GM18508 (cell line): ENCODE data around the gene INPP5A.
"Not testable (repeated sequence)": the region's sequence is repeated elsewhere in the genome, so short reads cannot be mapped to it uniquely, and the experiment has no call there.

Source experiments
- ATAC-seq: cut with Tn5 transposase; IDR thresholded peaks from one replicate; pipeline ENCODE4 v1.9.1; 2021; ENCODE audit warnings: moderate number of reproducible peaks; ENCODE audit not compliant: insufficient read depth, unreplicated experiment

The INPP5A gene

GRCh38 chr10:132784866-132785722, 247.5 kb downstream of the INPP5A start:
- no peak for ATAC-seq

DNA sequence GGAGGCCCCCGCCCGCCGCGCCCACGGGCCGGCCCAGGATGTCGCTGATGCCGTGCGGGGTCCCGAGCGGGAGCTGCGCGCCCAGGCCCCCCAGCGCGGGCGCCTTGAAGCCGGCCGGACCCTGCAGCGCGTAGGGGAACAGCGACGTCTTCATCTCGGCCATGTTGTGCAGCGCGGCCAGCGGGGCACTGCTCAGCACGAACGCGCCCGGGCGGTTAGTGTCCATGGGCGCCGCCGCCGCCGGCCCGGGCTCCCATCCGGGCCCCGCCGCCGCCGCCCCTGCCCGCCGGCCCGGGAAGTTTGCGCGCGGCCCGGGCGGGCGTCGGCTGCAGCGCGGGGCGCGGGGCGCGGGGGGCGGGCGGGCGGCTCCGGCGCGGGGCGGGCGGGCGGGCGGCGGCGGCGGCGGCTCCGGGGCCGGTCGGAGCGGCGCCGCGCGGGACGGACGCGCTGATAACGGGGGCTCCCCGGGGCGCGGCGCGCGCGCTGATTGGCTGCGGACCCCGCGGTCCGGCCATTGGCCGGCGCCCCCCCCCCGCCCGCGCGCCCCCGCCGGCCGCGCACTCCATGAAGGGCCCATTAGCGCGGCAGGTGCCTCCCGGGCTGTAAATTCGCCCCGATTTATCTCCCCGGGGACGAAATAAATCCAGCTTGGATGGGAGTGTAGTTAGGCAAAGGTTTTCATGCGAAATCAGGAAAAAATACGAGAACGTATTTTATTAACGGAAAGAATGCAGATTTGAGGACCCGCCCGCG, 248.3 kb downstream of the INPP5A start, which contains the start of gene NKX6-2:
Gene NKX6-2 (minus strand): TSS at position 425 of the 753 bp plus-strand sequence. CDS start 199 bp downstream, at position 226.
- ATAC-seq = no peak

DNA sequence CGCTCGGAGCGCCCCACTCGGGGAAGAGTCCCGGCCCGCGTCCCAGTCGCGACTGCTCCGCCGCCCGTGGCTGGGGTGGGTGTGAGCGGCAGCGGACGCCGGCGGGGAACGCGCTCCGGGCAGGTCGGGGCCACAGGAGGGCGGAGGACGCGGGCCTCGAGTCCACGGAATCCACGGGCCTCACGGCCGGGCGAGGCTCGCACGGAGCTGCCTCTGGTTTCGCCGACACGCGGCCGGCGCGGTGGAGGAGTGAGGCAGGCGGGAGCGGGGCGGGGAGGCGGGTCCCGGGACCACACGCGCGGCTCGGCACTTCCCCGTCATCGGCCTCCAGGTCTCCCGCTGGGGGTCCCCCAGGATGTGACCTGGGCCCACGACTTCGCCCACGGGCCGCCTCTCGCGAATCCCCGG, 248.9 kb downstream of the INPP5A start:
- no peak for ATAC-seq

- no peak for ATAC-seq
Observed at GRCh38 chr10:132786884-132787494, 249.4 kb downstream of the INPP5A start.

GRCh38 chr10:132787495-132788179, 250.1 kb downstream of the INPP5A start:
- no peak for ATAC-seq

DNA sequence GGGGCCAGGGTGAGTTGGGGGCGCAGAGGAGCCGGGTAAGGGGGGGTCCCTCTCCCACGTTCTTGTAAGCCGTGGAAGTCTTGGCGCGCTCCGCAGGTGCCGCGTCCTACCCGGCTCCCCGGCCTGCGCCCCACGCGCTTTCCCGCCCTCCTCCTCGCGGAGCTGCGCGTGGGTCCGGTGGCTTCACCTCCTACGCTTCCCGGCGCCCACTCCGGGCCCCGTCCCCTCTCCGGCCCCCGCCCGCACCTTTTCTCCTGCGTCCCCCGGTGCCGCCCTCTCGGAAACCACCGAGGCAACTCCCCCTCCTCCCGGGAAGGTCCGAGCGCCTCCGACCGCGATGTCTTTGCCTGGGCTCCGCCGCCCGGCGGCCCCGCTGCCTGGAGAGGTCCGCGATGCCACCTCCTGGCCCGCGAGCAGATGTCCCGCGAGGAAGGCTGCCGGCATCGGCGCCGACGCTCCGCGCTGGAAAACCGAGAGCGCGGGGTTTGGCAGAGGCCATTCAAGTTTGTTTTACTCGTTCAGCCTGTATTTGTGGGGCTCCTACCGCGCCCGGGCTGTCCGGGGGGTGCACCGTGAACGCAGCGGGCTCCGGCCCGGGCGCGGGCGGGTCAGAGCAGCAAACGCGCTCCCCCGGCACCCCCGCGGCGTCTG, 250.7 kb downstream of the INPP5A start:
- ATAC-seq = no peak

- ATAC-seq = no peak
Observed at GRCh38 chr10:132788831-132789219, 251.2 kb downstream of the INPP5A start.

DNA sequence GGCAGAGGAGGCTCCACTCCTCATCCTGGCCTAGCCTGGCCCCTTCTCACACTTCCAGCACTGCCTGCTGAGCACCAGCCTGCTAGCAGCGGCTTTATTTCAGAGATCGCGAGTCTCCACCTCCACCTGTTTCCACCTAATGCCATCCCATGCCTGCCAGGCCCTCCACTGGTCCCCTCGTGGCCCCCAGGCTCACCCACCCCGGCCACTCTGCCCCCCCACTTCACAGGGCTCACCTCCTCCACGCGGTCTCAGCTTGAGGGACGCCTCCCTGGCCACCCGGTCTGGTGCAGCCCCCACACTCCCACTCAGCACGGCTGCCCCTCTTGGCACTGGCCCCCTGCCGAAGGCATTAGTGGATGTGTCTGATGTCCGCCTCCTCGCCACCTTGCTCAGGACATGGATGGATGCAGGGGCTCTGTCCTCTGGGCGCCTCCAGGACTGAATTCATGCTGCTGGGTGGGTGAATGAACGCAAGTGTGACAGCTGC, 252.1 kb downstream of the INPP5A start:
- ATAC-seq = no peak

- no peak for ATAC-seq
Observed at GRCh38 chr10:132790470-132790869, 252.9 kb downstream of the INPP5A start.

- no peak for ATAC-seq
Observed at GRCh38 chr10:132790934-132791829, 253.6 kb downstream of the INPP5A start.

DNA sequence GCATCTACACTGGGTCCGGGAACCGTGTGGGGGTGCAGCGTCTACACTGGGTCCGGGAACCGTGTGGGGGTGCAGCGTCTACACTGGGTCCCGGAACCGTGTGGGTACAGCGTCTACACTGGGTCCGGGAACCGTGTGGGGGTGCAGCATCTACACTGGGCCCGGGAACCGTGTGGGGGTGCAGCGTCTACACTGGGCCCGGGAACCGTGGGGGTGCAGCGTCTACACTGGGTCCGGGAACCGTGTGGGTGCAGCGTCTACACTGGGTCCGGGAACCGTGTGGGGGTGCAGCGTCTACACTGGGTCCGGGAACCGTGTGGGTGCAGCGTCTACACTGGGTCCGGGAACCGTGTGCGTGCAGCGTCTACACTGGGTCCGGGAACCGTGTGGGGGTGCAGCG, 254.5 kb downstream of the INPP5A start:
- not testable (repeated sequence) for ATAC-seq

- no peak for ATAC-seq
Observed at GRCh38 chr10:132792796-132793195, 255.2 kb downstream of the INPP5A start.

- no peak for ATAC-seq
Observed at GRCh38 chr10:132793213-132793612, 255.6 kb downstream of the INPP5A start.

GRCh38 chr10:132793871-132794849, 256.6 kb downstream of the INPP5A start:
- no peak for ATAC-seq

DNA sequence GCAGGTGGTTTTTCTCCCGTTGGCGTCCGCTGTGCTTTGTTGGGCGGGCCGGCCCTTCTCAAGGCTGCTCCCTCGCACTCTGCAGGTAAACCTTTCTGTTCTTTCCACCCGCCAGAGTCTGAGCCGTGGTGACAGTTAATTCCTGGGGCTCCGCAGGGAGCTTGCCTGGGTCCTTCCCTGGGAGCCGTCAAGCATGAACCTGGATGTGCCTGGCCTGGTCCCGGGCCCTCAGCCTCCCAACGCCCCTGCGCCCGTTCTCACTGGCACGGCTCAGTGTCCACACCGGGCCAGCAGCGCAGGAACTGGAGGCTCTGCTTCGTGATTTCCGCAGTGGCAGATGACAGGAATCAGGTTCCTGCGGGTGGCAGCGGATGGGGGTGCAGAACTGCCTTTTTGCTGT, 259.3 kb downstream of the INPP5A start:
- ATAC-seq = no peak

GRCh38 chr10:132797986-132798385, 260.4 kb downstream of the INPP5A start:
- not testable (repeated sequence) for ATAC-seq

DNA sequence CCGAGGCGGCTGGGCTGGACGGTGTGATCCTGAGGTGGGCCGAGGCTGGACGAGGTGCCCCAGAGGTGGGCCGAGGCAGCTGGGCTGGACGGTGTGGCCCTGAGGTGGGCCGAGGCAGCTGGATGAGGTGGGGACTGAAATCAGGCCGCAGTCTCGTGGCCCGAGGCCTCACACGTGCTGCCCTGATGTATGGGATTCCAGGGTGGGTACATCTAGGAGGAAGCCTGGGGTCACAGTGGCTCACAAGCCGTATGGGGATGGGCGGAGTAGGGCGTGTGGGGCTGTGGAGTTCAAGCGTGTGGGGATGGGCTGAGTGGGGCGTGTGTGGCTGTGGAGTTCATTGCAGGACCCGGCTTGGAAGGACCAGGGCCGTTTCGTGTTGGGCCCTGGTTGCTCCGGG, 260.8 kb downstream of the INPP5A start:
- no peak for ATAC-seq

- no peak for ATAC-seq
Observed at GRCh38 chr10:132798876-132799275, 261.3 kb downstream of the INPP5A start.
